ENCODE measurements around the gene PLCB1. TPM values are rescaled to one million over a fixed set of nuclear protein-coding genes. Genes with fewer than 3 reads are reported as not detected.

The PLCB1 gene
- total and polyA plus RNA-seq, 10 of the 15 experiments (the other 5 are each of a cell fraction or from before 2014, with no cell fraction given), result 0.05 to 5.3 (median 0.17) TPM; not detected in 1

DNA sequence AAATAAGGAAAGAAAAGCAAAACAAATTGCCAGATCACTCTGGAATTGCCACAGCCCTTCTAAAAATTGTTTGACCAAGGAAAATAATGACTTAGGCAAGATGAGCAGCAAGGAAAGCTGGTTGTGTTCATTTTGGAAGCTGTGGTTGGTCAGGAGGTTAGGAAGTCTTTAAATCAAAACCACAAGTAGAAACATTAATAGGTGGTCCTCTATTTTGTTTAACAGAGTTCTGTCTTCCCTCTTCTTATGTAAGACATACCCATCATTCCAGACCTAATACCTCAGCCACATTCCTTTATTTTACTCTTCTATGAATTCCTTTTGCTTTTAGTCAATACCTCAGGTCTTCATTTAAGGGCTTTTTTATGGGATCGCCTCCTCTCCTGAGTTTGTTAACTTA lies 514.6 kb downstream of the PLCB1 start (continued):
- TF ChIP-seq DPF2 (IDR thresholded peaks at IDR 0.05) (no peak), ZNF622 (IDR thresholded peaks at IDR 0.05) (no peak)

- Histone ChIP-seq H2AFZ (ENCODE audit: control insufficient read depth, low read depth, low read length) (no peak overlapping the region), H3K27ac (ENCODE audit: control insufficient read depth, insufficient read depth) (no peak overlapping the region), H3K9ac (ENCODE audit: control insufficient read depth, insufficient read depth, low read length) (no peak overlapping the region), H3K9me3 (replicated peaks; ENCODE audit: control insufficient read depth, insufficient read depth, low read length) (no peaks in the 10 kb centered on the region), H3K79me2 (ENCODE audit: control insufficient read depth, insufficient read depth, low read length) (no peaks in the 10 kb centered on the region), H3K4me3 (no peak overlapping the region), H3K4me1 (ENCODE audit: control insufficient read depth, insufficient read depth, low read length) (no peaks in the 10 kb centered on the region), H4K20me1 (ENCODE audit: control insufficient read depth, insufficient read depth) (no peaks in the 10 kb centered on the region), H3K36me3 (ENCODE audit: control insufficient read depth in 2 of 2, insufficient read depth in 2 of 2, low read length in 1 of 2) (no peaks in the 10 kb centered on the region), H3K27me3 (replicated peaks in 1 of 2; ENCODE audit: control insufficient read depth in 2 of 2, insufficient read depth in 2 of 2, low read length in 1 of 2) (no peaks in the 10 kb centered on the region), H3K4me2 (ENCODE audit: control insufficient read depth, insufficient read depth) (no peak overlapping the region)
- DNase-seq (ENCODE audit: low read depth, low spot score) (no peak), FAIRE-seq (no peak), ATAC-seq (no peak)
- WGBS (ENCODE audit: insufficient coverage, insufficient replicate concordance, low lambda C conversion rate, missing lambda C conversion rate), result 12% methylated on average over 5 of the region's 5 CpGs
- SMC1A ChIA-PET (ENCODE audit: uncharacterized antibody, unreplicated experiment), result no interaction called here
- in situ Hi-C loops (cut with MboI) (no loop called here), intact Hi-C loops (cut with micrococcal nuclease; ENCODE audit: unreplicated experiment) (no loop called here)
- RAD21 ChIA-PET (ENCODE audit: unreplicated experiment), result no interaction called here
- CTCF ChIA-PET, result no interaction called here
- BruUV-seq (replicated peaks), result no TSS peak
- POLR2A ChIA-PET, result no interaction called here
- no peak for TF ChIP-seq TBL1XR1 (IDR thresholded peaks at IDR 0.05; ENCODE audit: low read depth, low read length)
- TF ChIP-seq DPF2 (IDR thresholded peaks at IDR 0.05), result no peak
- no peak for TF ChIP-seq NBN (IDR thresholded peaks at IDR 0.05)
- TF ChIP-seq CHD2 (IDR thresholded peaks at IDR 0.05; ENCODE audit: borderline replicate concordance, low read depth, low read length), result no peak
- no peak for TF ChIP-seq TCF7 (IDR thresholded peaks at IDR 0.05; ENCODE audit: borderline replicate concordance)
- no peak for TF ChIP-seq ZNF622 (IDR thresholded peaks at IDR 0.05)
- TF ChIP-seq, protein P1, sequence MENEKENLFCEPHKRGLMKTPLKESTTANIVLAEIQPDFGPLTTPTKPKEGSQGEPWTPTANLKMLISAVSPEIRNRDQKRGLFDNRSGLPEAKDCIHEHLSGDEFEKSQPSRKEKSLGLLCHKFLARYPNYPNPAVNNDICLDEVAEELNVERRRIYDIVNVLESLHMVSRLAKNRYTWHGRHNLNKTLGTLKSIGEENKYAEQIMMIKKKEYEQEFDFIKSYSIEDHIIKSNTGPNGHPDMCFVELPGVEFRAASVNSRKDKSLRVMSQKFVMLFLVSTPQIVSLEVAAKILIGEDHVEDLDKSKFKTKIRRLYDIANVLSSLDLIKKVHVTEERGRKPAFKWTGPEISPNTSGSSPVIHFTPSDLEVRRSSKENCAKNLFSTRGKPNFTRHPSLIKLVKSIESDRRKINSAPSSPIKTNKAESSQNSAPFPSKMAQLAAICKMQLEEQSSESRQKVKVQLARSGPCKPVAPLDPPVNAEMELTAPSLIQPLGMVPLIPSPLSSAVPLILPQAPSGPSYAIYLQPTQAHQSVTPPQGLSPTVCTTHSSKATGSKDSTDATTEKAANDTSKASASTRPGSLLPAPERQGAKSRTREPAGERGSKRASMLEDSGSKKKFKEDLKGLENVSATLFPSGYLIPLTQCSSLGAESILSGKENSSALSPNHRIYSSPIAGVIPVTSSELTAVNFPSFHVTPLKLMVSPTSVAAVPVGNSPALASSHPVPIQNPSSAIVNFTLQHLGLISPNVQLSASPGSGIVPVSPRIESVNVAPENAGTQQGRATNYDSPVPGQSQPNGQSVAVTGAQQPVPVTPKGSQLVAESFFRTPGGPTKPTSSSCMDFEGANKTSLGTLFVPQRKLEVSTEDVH (IDR thresholded peaks at IDR 0.05; ENCODE audit: low read depth, partially characterized antibody), result no peak
- no peak for TF ChIP-seq CEBPB (IDR thresholded peaks at IDR 0.05; ENCODE audit: borderline replicate concordance in 1 of 2, low read depth in 2 of 2, low read length in 2 of 2)
- no peak for TF ChIP-seq MEF2B (IDR thresholded peaks at IDR 0.05; ENCODE audit: partially characterized antibody, poor library complexity, severe bottlenecking)
- TF ChIP-seq SRF (IDR thresholded peaks at IDR 0.05; ENCODE audit: low read depth in 2 of 2, low read length in 2 of 2), result no peak
- TF ChIP-seq SIN3A (IDR thresholded peaks at IDR 0.05; ENCODE audit: low read depth, low read length), result no peak
- TF ChIP-seq BMI1 (IDR thresholded peaks at IDR 0.05; ENCODE audit: borderline replicate concordance), result no peak
- no peak for TF ChIP-seq E4F1 (IDR thresholded peaks at IDR 0.05; ENCODE audit: borderline replicate concordance, partially characterized antibody)
- TF ChIP-seq, protein P2, sequence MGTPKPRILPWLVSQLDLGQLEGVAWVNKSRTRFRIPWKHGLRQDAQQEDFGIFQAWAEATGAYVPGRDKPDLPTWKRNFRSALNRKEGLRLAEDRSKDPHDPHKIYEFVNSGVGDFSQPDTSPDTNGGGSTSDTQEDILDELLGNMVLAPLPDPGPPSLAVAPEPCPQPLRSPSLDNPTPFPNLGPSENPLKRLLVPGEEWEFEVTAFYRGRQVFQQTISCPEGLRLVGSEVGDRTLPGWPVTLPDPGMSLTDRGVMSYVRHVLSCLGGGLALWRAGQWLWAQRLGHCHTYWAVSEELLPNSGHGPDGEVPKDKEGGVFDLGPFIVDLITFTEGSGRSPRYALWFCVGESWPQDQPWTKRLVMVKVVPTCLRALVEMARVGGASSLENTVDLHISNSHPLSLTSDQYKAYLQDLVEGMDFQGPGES (IDR thresholded peaks at IDR 0.05), result no peak
- no peak for TF ChIP-seq TAF1 (IDR thresholded peaks at IDR 0.05; ENCODE audit: borderline replicate concordance, low read depth, low read length)
- TF ChIP-seq BRCA1 (IDR thresholded peaks at IDR 0.05; ENCODE audit: low read depth, low read length), result no peak
These were observed 515.9 kb downstream of the PLCB1 start for GRCh38 chr20:8647961-8648441.
